Spinal cord (tissue), 10 donors: Measurements from ENCODE around the gene ADAM21. TPM values are rescaled to one million over a fixed set of nuclear protein-coding genes. Genes with fewer than 3 reads are reported as not detected.
"Not testable (repeated sequence)": the region's sequence is repeated elsewhere in the genome, so short reads cannot be mapped to it uniquely, and the experiment has no call there.

Source experiments
- DNase-seq, 6 donors: peaks; one replicate each; pipeline versions ENCODE4 v3.0.0 to v3.0.0-alpha.2; 2013 to 2015; ENCODE audit warnings: low spot score in 6 of 6, low read depth in 4 of 6
- H3K27ac ChIP-seq: one replicate; pipeline ENCODE4 v1.5.1; 2013; ENCODE audit warnings: low read depth, low read length, control low read depth
- H3K27me3 ChIP-seq: one replicate; pipeline ENCODE4 v1.6.1; 2013; ENCODE audit warnings: low read length; ENCODE audit not compliant: control insufficient read depth, insufficient read depth
- H3K36me3 ChIP-seq: one replicate; pipeline ENCODE4 v1.6.1; 2013; ENCODE audit warnings: low read length; ENCODE audit not compliant: control insufficient read depth, insufficient read depth
- H3K4me1 ChIP-seq: one replicate; pipeline ENCODE4 v1.6.1; 2013; ENCODE audit warnings: low read length; ENCODE audit not compliant: control insufficient read depth, insufficient read depth
- H3K4me3 ChIP-seq: one replicate; pipeline ENCODE4 v1.5.1; 2013; ENCODE audit warnings: low read depth, low read length, control low read depth
- H3K9me3 ChIP-seq: one replicate; pipeline ENCODE4 v1.6.1; 2013; ENCODE audit warnings: low read length; ENCODE audit not compliant: control insufficient read depth, insufficient read depth
- WGBS: methylation state at CpG from one replicate; pipeline ENCODE4 v1.1.5; 2013; ENCODE audit warnings: missing lambda C conversion rate; ENCODE audit not compliant: insufficient coverage; 5-methylcytosine and 5-hydroxymethylcytosine counted together
- polyA plus RNA-seq, 2 donors: library from polyadenylated mRNA; unstranded; fragments of 120-200 nt; gene quantifications; one replicate each; pipeline ENCODE4 v1.2.1, GENCODE V29; 2013; ENCODE audit not compliant: insufficient read length in 2 of 2
- total RNA-seq, 2 donors: library from RNA; depleted of rRNA in 1 of 2; stranded (reverse); fragments of 120-200 nt in 1 of 2; fragments of >200 nt in 1 of 2; gene quantifications; one replicate each; pipeline versions ENCODE4 v1.2.3 to v1.2.4, GENCODE V29; 2013 to 2014
- donor health status: healthy.

Gene ADAM21
- total and polyA plus RNA-seq, 4 donors = 0.30 to 0.69 (median 0.51) TPM

DNA sequence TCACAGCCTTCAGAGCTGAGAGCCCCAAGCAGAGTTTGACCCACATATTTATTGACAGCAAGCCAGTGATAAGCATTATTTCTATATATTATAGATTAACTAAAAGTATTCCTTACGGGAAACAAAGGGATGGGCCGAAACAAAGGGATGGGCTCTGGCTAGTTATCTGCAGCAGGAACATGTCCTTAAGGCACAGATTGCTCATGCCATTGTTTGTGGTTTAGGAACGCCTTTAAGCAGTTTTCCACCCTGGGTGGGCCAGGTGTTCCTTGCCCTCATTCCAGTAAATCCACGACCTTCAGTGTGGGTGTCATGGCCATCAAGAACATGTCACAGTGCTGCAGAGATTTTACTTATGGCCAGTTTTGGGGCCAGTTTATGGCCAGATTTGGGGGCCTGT is 25.4 kb upstream of the ADAM21 start:
- not testable (repeated sequence) for DNase-seq, H3K9me3 ChIP-seq, H3K27me3 ChIP-seq, H3K27ac ChIP-seq, H3K4me1 ChIP-seq, H3K36me3 ChIP-seq, H3K4me3 ChIP-seq
- WGBS = 78% methylated on average over 2 of the region's 4 CpGs

DNA sequence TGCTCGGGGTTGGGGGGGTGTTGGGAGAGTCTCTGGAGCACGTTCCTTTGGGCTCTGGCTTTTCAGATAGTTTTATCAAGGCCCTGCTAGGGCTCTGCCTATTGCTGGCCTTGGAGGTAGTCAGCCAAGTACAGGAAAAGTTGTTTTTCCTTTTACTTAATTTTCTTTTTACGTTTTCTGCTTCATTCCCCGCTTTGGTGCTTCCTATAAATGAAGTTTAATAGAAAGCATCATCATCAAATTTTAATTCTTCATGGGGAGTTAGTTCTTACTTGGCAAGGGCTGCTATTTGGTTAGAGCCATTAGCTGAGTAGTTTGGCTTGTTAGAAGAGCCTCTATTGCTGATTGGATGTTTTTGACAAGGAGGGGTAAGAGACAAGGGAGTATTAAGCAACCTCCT is 15.1 kb upstream of the ADAM21 start:
- no peaks in the 10 kb centered on the region for H3K36me3 ChIP-seq
- H3K9me3 ChIP-seq = no peaks in the 10 kb centered on the region
- H3K4me1 ChIP-seq = no peaks in the 10 kb centered on the region
- WGBS = 100% methylated on average over 1 of the region's 4 CpGs
- DNase-seq = no peak
- H3K27me3 ChIP-seq = no peaks in the 10 kb centered on the region
- H3K4me3 ChIP-seq = no peak overlapping the region
- H3K27ac ChIP-seq = no peak overlapping the region

DNA sequence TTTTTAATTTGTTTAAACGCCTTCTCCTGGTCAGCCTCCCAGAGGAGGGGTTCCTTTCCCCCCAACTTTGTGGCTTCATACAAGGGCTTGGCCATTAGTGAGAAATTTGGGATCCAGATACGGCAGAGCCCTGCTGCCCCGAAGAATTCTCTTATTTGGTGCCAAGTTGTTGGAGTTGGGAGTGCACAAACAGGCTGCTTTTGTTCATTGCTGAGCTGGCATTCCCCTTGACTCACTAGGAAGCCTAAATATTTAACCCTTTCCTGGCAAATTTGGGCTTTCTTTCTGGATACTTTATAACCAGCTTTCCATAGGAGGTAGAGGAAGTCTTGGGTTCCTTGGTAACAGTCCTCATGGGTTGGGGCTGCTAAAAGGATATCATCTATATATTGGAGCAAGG is 10.3 kb upstream of the ADAM21 start:
- peaks cover 3% of the 10 kb centered on the region for H3K9me3 ChIP-seq
- H3K27ac ChIP-seq = no peak overlapping the region
- no peaks in the 10 kb centered on the region for H3K27me3 ChIP-seq
- H3K4me3 ChIP-seq = no peak overlapping the region
- no peaks in the 10 kb centered on the region for H3K4me1 ChIP-seq
- no peaks in the 10 kb centered on the region for H3K36me3 ChIP-seq
- DNase-seq = no peak
- WGBS = 53% methylated on average over 2 of the region's 3 CpGs

DNA sequence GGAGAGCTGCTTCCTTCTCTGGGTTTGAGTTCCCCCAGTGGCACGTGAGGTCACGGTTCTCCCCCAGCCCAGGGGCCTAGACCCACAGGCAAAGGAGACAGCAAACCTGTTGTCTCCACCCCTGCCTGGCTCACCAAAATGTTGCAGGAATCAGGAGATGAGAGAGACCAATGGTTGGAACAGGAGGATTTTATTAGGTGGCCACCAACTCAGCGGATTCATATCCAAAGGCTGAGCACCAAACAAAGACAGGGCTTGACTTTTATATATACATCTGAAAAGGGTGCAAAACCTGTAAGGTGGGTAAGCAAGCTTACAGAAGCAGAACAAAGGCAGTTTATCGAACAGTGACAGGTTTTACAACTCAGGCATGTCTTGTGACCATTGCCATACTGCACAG is 9.2 kb upstream of the ADAM21 start:
- no peak overlapping the region for H3K27ac ChIP-seq
- H3K4me3 ChIP-seq = no peak overlapping the region
- H3K27me3 ChIP-seq = no peaks in the 10 kb centered on the region
- no peaks in the 10 kb centered on the region for H3K36me3 ChIP-seq
- H3K9me3 ChIP-seq = peaks cover 3% of the 10 kb centered on the region
- WGBS = 100% methylated on average over 2 of the region's 4 CpGs
- no peaks in the 10 kb centered on the region for H3K4me1 ChIP-seq
- no peak for DNase-seq

DNA sequence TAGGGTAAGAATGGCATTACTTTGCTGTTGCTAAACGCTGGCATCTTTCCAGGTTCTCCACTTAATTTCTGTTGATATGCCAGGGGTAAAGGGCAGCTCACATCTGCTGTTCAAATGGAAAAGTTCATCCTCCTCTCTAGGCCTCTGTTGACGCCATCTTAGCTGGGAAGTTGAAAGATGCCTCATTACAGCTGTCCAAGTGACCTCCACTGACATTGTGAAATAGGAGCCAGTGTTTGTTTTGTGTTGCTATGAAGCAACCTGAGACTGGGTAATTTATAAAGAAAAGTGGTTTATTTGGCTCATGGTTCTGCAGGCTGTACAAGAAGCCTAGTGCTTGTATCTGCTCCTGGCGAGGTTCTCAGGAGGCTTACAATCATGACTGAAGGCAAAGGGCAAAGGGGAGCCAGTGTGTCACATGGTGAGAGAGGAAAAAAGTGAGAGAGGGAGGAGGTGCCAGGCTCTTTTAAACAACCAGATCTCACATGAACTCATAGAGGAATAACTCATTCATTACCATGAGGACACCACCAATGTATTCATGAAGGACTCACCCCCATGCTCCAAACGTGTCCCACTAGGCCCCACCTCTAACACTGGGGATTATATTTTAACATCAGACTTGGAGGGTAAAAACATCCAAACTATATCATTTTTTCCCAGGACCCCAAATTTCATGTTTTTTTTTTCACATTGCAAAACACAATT is 3.2 kb upstream of the ADAM21 start:
- WGBS = 67% methylated on average over 2 of the region's 4 CpGs
- H3K27ac ChIP-seq = no peak overlapping the region
- H3K36me3 ChIP-seq = no peaks in the 10 kb centered on the region
- H3K4me3 ChIP-seq = no peak overlapping the region
- H3K4me1 ChIP-seq = no peaks in the 10 kb centered on the region
- peaks cover 1% of the 10 kb centered on the region for H3K9me3 ChIP-seq
- no peak for DNase-seq
- H3K27me3 ChIP-seq = no peaks in the 10 kb centered on the region

DNA sequence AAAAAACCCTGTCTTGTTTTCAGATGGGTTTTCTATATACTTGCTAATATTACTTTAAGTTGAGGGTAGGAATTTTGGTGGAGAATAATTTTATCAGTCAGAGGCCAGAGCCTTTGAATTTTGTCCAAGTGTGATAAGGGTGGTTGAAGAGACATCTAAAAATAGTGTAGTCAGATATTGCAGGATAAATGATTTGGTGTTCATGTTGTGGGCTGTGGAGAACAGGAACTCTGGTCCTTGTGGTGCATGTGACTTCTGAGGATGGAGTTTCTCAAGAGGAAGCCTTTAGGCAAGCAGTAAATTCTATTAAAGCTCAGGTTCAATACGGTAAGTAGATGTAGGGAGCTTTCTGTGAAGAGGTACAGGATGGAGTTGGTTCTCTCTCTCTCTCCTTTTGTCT is 2.8 kb downstream of the ADAM21 start:
- H3K4me3 ChIP-seq = no peak overlapping the region
- 100% methylated on average over 1 of the region's 1 CpG for WGBS
- H3K27ac ChIP-seq = no peak overlapping the region
- no peak for DNase-seq
- no peaks in the 10 kb centered on the region for H3K36me3 ChIP-seq
- H3K27me3 ChIP-seq = no peaks in the 10 kb centered on the region
- no peaks in the 10 kb centered on the region for H3K4me1 ChIP-seq
- no peaks in the 10 kb centered on the region for H3K9me3 ChIP-seq

DNA sequence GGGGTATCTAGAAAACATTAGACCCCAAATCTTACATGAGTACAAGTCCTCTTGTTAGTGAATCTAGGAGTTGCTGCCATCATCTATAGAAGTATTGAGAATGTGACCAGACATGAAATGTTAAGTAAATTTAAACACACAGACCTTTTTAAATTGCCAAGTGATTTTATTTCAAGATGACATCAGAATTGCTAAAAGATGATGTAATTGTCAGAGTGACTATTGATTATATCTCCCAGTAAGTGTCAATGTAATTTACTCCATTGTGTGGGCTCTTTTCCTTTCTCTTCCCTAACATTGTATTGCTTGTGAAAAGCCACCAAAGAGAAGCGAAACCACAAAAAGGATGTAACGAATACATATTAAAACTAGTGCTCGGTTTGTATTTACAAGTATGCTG is 16.8 kb downstream of the ADAM21 start:
- Histone ChIP-seq H3K4me1 (no peaks in the 10 kb centered on the region), H3K4me3 (no peak overlapping the region), H3K9me3 (no peaks in the 10 kb centered on the region), H3K36me3 (no peaks in the 10 kb centered on the region), H3K27me3 (no peaks in the 10 kb centered on the region), H3K27ac (no peak overlapping the region)
- no peak for DNase-seq
- 88% methylated on average over 3 of the region's 3 CpGs for whole genome bisulfite sequencing

DNA sequence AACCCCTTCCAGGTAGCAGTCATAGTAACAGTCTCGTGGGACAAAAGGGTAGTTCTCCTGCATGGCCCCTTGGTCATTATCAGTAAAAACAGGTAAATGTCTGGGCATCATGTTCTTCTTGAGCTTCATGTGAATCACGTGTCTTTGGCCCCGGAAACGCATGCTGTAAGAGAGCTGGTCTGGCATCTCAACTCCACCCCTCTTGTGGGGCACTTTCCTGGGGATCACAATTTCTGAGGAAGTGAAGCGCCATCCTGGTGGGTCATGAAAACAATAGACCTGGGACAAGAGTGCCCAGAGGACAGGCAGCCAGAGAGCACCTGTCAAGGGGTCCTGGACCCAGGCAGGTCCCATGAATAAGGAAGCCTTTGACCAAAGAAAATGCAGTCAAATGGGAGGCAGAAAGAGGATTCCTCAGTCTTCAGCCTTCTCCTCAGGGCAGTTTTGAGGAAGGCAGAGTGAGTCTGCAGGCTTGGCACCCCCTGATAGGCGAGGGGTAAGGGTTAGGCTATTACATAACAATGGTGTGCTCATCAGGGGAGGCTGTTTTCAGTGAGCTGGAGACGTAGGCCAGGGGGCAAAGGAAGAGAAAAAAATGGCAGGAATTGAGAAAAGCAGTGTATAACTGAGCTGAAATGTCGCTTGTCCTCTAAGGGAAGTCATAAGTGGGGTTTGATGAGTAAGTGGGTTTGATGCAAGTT is 19.0 kb downstream of the ADAM21 start:
- not testable (repeated sequence) for H3K4me3 ChIP-seq, H3K27ac ChIP-seq, H3K27me3 ChIP-seq, H3K4me1 ChIP-seq, H3K36me3 ChIP-seq, DNase-seq, H3K9me3 ChIP-seq
- 76% methylated on average over 6 of the region's 8 CpGs for WGBS

DNA sequence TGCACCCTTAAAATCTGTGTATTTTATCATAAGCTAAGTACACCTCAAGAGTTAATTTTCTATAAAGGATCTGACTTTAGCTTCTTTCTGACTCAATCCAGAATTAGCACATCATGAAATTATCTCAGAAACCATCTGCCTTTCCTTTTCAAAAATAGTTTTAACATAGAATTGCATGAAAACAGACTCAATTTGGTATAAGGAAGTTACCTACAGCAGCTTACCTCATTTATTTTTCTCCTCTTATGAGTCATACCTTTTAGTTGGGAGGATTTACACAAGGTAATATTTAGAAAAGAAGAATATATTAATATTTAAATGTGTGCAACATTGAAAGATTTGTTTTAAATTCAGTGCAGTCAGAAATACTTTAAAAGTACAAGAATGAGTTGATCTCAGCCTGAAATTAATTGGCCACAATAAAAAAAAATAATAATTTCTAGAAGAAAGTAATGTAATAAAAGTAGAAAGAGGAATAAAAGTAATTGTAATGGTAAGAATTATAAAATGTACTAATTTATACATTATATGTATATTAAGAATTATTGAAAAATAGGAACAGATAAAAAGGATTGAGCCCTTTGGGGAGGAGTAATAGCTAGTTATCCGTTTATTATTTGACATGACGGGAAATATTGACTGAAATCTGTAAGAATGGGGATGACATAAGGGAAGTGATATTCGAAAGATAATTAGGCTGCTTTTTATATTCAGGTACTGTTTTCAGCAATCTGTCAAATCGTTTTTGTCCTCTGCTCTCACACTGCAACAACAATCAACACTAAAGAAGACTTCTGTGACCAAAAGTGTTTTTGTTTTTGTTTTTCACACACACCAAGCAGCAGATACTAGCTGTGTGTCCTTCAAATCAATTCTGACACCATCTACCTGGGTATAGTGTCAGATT is 20.5 kb downstream of the ADAM21 start:
- no peaks in the 10 kb centered on the region for H3K9me3 ChIP-seq
- DNase-seq = peak in 1 of 6 donors; percentile 3
- no peaks in the 10 kb centered on the region for H3K27me3 ChIP-seq
- H3K27ac ChIP-seq = no peak overlapping the region
- H3K4me1 ChIP-seq = no peaks in the 10 kb centered on the region
- 71% methylated on average over 3 of the region's 4 CpGs for WGBS
- H3K36me3 ChIP-seq = no peaks in the 10 kb centered on the region
- no peak overlapping the region for H3K4me3 ChIP-seq
